ENCODE measurements around the gene SUGCT.
"Not testable (repeated sequence)": the region's sequence is repeated elsewhere in the genome, so short reads cannot be mapped to it uniquely, and the experiment has no call there.

Gene SUGCT

DNA sequence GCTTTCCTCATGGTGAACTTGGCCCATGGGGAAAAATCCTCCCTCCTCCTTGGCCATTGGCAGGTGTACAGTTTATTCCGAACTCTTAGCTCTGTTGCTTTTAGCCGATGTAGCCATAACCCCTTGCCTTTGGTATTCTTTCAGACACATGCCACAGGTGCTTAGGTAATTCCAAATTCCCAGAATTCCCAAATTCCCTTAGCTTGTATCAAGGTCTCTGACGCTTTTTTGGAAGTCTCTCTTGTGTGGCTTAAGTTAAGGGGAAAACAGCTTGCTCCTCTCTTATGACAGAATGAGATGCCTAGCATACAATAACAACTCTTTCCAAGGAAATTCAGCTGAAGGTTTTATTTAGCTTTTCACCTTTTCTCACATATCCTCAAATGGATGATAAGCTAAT is 68.0 kb downstream of the SUGCT start:
- ATAC-seq (no peak), DNase-seq (no peak)

GRCh38 chr7:40204581-40204980 is 69.8 kb downstream of the SUGCT start:
- ATAC-seq (no peak), DNase-seq (no peak)

GRCh38 chr7:40205992-40206391 is 71.2 kb downstream of the SUGCT start:
- DNase-seq (no peak), ATAC-seq (no peak)

GRCh38 chr7:40211276-40212003 is 76.6 kb downstream of the SUGCT start:
- no peak for DNase-seq
- ATAC-seq = no peak

DNA sequence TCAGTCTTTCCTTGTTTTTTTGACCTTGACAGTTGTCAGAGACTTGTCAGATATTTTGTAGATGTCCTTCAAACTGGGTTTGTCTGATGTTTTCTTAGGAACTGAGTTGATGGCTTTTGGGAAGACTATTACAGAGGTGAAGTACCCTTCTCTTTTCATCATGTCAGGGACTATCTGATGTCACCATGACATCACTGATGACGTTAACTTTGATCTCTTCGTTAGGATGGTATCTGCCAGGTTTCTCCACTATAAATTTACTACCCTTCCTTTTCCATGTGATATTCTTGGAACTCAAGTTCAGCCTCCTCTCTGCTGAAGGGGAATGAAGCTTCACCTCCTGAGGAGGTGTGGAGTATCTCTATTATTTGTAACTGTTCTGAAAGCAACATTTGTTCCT is 78.5 kb downstream of the SUGCT start:
- no peak for ATAC-seq

GRCh38 chr7:40213856-40214255 is 79.1 kb downstream of the SUGCT start:
- DNase-seq = no peak

More for the DNA sequence above, 78.5 kb downstream of the SUGCT start:
- no peak for DNase-seq

GRCh38 chr7:40218612-40219011 is 83.8 kb downstream of the SUGCT start:
- DNase-seq, ATAC-seq: not testable (repeated sequence)

More at GRCh38 chr7:40213856-40214255, 79.1 kb downstream of the SUGCT start:
- ATAC-seq = no peak

DNA sequence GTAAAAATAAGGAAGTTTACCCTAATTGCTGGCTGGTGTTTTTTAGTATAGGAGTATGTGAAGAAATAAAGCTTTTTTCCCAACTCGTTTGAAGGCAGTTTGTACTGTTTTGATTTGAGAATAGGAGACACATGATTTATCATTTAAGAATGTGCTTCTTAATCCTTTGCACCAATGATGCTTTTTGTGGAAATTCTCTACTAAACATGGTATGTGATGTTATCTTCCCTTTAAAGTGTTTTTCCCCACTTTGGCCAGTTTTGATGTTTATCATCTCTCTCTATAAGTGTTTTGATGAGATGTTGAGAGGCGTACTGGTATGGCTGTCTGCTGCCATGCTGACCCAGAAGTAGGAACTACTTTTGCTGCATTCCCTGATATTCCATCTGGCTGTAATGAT is 85.1 kb downstream of the SUGCT start:
- ATAC-seq = no peak
- no peak for DNase-seq

DNA sequence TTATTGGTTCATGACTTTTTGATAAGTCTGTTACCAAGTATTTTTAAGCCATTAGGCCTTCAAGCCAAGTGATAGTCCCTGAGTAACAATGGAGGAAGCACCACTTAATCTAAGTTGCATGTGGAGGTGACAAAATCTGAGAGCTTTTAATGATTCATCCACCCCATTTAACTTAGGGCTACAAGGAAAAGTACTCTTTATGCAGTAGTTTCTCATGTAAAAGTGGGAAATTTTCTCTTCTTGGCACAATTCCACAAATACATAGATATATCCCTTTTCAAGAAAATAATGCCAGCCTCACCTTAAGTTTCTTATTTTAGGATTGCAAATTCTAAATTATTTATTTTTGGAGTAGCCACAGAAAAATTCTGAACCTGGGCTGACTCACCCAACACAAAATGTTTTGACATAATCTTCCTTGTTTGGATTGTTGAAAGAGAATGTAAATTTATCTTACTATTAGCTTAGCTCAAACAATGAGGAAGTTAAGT is 85.7 kb downstream of the SUGCT start:
- no peak for DNase-seq

DNA sequence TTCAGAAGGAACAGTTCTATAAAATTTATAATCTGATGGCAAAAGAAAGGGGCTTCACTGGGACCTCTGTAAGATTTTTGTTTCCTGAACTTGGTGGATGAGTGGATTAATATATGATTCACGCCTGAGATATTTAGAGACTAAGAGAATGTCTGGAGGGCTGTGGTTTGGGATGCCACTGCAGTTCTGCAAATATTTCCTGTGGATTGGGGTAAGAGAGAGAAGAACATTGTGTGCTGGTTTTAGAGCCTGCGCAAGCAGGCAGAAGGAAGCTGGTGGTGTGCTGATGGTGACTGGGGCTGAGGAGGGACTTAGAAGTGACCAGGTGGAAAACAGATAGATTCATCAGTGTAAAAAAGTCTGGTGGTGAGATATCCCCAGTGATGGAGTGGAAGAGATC is 87.0 kb downstream of the SUGCT start:
- ATAC-seq = no peak

More for the DNA sequence above, 85.7 kb downstream of the SUGCT start:
- no peak for ATAC-seq

DNA sequence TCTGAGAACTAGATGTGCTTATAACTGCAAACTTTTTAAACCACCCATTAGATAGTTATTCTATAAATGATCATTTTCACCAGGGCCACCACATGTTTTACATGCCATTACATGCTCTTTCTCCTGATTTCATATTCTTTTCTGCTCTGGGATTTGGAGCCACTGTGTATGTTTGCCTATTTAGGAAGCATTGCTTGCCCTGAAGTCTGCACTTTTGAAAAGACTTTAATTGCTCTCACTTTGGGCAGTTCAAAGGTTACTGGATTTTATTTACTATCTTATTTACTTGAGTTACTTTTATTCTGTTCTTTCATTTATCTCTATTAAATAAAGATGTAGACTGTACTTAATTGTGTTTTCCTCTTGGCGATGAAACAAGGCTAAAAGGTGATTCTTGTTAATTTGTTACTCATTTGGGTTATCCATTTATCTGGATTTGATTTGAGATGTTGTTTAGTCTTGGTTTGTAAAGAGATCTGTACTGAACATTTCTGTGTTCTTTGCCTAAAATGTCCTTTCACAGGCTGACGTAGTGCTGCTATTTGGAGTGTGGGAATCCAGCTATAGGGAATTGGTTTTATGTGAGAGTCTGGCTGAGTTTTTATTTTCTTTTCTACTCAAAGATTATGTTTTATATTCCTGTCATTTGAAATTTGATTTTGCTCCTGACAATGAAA is 88.8 kb downstream of the SUGCT start:
- no peak for ATAC-seq
- DNase-seq = no peak

More for the DNA sequence above, 87.0 kb downstream of the SUGCT start:
- no peak for DNase-seq

DNA sequence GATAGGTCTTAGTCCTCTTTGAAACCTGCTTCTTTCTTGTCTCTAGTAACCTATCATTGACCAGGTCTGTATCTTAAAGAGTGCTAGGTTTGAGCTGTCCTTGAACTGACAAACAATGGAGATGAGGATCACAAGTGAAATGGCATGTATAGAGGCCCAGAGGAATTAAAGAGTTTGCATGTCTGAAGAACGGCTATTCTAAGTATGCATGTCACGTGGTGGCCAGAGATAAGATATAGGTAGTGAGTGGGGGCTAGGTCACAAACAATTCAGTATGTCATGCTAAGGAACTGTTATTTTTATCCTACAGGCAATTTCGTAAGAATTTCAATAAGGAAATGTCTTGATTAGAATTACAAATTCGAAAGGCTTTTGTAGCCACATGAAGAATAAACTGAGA is 95.3 kb downstream of the SUGCT start:
- ATAC-seq (no peak), DNase-seq (no peak)

- DNase-seq (no peak), ATAC-seq (no peak)
These were observed 97.0 kb downstream of the SUGCT start for GRCh38 chr7:40231796-40232195.

DNA sequence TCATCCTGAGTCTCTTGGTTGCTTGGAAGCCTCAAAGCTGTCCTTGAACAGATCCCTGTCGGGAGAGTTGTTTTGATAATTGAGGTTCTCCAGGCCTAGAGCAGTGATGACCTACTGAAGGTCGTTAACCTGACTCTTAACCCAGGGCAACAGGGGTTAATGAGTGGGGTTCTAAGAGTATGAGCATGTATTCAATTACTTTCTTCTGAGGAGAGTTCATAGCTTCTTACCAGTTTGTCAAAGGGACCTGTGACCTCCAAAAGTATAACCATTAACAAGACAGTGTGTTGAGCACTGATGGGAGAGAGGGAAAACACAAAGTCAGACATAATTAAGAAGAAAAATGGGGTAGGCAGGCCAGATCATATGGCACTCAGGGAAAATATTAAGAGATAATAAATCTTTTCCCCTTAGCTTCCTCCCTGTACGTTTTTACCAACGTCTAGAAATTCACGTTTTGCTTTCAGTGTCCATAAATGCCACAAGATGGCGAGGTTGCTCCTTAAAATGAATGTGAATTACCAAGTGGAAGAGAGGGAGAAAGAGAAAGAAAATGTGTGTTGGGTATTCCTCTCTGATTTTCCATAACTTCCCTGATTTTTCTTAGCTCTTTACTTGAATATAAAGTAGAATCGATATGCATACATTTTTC is 97.6 kb downstream of the SUGCT start:
- DNase-seq = no peak
- no peak for ATAC-seq

GRCh38 chr7:40234046-40234445 is 99.2 kb downstream of the SUGCT start:
- ATAC-seq (no peak), DNase-seq (no peak)

DNA sequence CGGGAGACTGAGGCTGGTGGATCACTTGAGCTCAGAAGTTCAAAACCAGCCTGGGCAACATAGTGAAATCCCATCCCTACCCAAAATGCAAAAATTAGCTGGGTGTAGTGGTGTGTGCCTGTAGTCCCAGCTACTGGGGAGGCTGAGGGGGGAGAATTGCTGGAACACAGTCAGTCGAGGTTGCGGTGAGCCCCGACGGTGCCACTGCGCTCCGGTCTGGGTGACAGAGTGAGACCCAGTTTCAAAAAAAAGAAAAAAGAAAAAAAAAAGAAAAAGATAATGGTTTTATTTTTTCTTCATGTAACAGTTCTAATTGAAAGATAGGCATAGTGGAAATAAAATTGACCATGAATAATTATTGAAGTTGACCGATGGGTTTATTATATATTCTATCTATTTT is 99.9 kb downstream of the SUGCT start:
- no peak for ATAC-seq
- no peak for DNase-seq

DNA sequence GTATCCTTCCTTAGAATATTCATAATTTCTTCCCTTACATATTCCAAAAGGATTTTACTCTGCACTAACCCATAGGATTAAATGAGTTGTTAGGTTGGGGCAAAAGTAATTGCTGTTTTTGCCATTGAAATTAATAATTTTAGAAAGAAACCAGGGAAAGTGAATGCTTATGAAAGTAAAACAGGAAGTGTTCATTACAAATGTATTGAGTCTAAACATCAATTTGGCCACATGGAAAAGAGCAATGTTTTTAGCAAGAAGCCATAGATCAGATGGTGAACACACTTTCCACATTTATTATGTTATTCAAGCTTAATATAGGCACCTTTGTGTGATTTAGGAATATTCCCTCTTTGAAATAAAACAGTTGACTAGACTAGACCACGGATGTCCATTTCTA is 102.9 kb downstream of the SUGCT start:
- no peak for ATAC-seq
- DNase-seq = no peak

GRCh38 chr7:40239755-40240303 is 105.0 kb downstream of the SUGCT start:
- ATAC-seq = no peak
- DNase-seq = no peak

- ATAC-seq (no peak), DNase-seq (no peak)
These were observed 108.3 kb downstream of the SUGCT start for GRCh38 chr7:40243076-40243475.

DNA sequence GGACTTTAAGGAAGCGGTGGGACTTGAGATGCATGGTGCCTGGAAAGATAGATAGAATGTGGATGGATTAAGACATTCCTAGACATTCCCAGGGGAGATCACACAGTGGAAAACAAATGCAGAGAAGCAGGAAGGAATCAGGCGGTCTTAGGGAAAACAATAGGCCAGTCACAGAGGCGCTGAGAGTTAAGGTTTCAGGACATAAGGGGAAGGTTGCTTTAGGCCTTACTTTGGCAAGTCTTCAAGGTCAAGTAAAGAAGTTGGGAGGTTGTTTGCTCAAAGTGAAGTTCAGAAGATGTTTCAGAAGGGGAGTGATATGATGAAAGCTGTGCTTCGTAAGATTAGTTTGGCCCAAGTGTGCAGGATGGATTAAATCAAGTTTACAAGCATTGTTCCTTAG is 109.4 kb downstream of the SUGCT start:
- DNase-seq (no peak), ATAC-seq (no peak)

DNA sequence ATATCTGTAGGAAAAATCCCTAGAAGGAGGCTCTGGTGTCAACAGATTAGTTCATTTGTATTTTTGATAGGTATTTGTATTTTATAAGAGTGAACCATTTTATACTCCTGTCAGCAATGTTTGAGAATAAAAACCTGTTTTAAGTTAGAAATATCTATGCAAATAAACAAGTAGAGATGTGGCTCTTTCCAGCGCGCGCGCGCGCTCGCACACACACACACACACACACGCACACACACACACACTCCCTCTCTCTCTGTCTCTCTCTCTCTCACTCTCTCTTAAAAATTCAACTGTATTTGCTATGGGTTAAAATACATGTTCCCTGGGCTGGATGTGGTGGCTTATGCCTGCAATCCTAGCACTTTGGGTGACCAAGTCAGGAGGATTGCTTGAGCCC is 113.9 kb downstream of the SUGCT start:
- DNase-seq = no peak
- no peak for ATAC-seq

- not testable (repeated sequence) for ATAC-seq, DNase-seq
These were observed 118.6 kb downstream of the SUGCT start for GRCh38 chr7:40253444-40253843.
